ENCODE measurements around the gene HLA-DQA1. TPM values are rescaled to one million over a fixed set of nuclear protein-coding genes. Genes with fewer than 3 reads are reported as not detected.
A peak's percentile ranks its signal among the peaks of the same experiment; 100 is the strongest.
"Not testable (repeated sequence)": the region's sequence is repeated elsewhere in the genome, so short reads cannot be mapped to it uniquely, and the experiment has no call there.

The HLA-DQA1 gene
- total RNA-seq, 2 experiments from 2014 or later: 74.4 to 143 TPM

DNA sequence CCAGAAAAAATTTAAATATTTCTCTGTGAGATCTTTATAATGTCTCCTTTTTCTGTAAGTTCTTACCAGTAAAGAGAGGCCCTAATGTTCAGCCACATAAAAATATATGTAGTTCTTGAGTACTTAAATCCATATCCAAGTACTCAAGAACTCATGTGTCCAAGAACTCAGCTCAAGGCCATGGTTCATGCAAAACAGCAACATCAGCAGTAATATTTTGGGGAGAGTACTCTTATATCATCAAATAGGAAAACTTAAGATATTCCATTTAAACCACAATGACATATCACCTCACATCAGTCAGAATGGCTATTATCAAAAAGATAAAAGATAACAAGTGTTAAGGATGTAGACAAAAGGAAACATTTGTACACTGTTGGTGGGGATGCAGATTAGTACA lies 32.7 kb downstream of the HLA-DQA1 start:
- peaks cover 10% of the 10 kb centered on the region for H3K9me3 Mint-ChIP-seq (ENCODE audit: low read depth)
- peaks cover 39% of the 10 kb centered on the region for H3K36me3 Mint-ChIP-seq
- H3K4me1 Mint-ChIP-seq: peaks cover 38% of the 10 kb centered on the region

DNA sequence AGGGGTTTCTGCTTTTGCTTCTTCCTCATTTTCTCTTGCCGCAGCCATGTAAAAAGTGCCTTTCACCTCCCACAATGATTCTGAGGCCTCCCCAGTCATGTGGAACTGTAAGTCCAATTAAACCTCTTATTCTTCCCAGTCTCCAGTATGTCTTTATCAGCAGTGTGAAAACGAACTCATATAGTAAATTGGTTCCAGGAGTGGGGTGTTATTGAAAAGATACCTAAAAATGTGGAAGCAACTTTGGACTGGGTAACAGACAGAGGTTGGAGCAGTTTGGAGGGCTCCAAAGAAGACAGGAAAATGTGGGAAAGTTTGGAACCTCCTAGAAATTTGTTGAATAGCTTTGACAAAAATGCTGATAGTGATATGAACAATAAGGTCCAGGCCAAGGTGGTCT lies 34.7 kb downstream of the HLA-DQA1 start:
- not testable (repeated sequence) for DNase-seq, H3K27ac Mint-ChIP-seq, ATAC-seq, H3K4me3 Mint-ChIP-seq
- peaks cover 20% of the 10 kb centered on the region for H3K4me1 Mint-ChIP-seq
- peaks cover 32% of the 10 kb centered on the region for H3K36me3 Mint-ChIP-seq
- H3K9me3 Mint-ChIP-seq (ENCODE audit: low read depth): peaks cover 12% of the 10 kb centered on the region
- peaks cover 27% of the 10 kb centered on the region for H3K27me3 Mint-ChIP-seq
- CTCF ChIA-PET: interaction anchor here (1.2 kb wide), 1 partner anchor 114 kb away, joined by 4 read pairs; no protein-coding TSS in a partner anchor

More for the DNA sequence above, 32.7 kb downstream of the HLA-DQA1 start:
- no peak overlapping the region for H3K27ac Mint-ChIP-seq
- DNase-seq: no peak
- H3K4me3 Mint-ChIP-seq: no peak overlapping the region
- no peak for ATAC-seq
- CTCF ChIA-PET: no interaction called here
- peaks cover 21% of the 10 kb centered on the region for H3K27me3 Mint-ChIP-seq

DNA sequence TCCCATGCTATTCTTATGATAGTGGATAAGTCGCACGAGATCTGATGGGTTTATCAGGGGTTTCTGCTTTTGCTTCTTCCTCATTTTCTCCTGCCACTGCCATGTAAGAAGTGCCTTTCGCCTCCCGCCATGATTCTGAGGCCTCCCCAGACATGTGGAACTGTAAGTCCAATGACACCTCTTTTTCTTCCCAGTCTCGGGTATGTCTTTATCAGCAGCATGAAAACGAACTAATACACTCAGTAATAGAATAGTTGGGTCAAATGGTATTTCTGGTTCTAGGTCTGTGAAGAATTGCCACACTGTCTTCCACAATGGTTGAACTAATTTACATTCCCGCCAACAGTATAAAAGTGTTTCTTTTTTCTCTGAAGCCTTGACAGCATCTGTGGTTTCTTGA lies 36.9 kb downstream of the HLA-DQA1 start:
- H3K9me3 Mint-ChIP-seq (ENCODE audit: low read depth): peaks cover 22% of the 10 kb centered on the region
- H3K4me1 Mint-ChIP-seq, CTCF ChIA-PET, ATAC-seq, DNase-seq, H3K27ac Mint-ChIP-seq, H3K4me3 Mint-ChIP-seq: not testable (repeated sequence)
- peaks cover 45% of the 10 kb centered on the region for H3K27me3 Mint-ChIP-seq
- H3K36me3 Mint-ChIP-seq: peaks cover 39% of the 10 kb centered on the region

DNA sequence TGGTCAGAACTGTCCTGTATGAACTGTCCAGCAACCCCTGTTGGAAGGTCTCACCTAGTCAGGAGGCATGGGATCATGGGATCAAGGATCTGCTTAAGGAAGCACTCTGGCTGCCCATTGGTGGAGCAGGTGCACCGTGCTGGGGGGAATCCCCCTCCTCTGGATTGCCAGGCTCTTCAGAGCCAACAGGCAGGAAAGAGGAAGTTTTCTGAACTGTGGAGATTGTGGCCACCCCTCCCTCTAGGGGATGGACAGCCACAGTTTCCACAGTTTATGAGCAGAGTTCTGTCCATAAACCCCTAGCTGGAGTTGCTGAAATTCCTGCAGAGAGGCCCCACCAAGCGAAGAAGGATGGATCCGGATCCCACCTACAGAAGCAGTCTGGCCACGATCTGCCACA lies 42.3 kb downstream of the HLA-DQA1 start:
- peaks cover 71% of the 10 kb centered on the region for H3K27me3 Mint-ChIP-seq
- peaks cover 5% of the 10 kb centered on the region for H3K4me1 Mint-ChIP-seq
- peaks cover 12% of the 10 kb centered on the region for H3K9me3 Mint-ChIP-seq (ENCODE audit: low read depth)
- no peak overlapping the region for H3K4me3 Mint-ChIP-seq
- CTCF ChIA-PET: no interaction called here
- no peak for ATAC-seq
- H3K36me3 Mint-ChIP-seq: peaks cover 20% of the 10 kb centered on the region
- DNase-seq: no peak
- H3K27ac Mint-ChIP-seq: no peak overlapping the region

DNA sequence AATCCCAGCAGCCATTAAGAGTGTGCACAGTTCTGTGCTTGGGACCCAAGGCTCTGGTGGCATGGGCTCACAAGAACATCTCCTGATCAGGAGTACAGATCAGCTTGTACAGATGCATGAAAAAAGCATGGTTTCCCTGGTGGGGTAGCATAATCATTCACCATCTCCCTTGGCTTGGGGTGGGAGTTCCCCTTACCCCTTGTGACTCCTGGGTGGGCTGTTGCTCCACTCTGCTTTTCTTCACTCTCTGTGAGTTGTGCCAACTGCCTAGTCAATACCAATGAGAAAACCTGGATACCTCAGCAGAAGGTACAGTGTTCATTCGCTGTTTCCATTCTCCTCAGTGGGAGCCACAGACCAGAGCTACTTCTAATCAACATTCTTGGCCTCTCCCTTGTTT lies 42.8 kb downstream of the HLA-DQA1 start:
- CTCF ChIA-PET: no interaction called here
- DNase-seq (no peak), ATAC-seq (no peak)
- Mint-ChIP-seq H3K4me3 (no peak overlapping the region), H3K27ac (no peak overlapping the region), H3K27me3 (peaks cover 68% of the 10 kb centered on the region), H3K9me3 (ENCODE audit: low read depth) (peaks cover 12% of the 10 kb centered on the region), H3K4me1 (peaks cover 10% of the 10 kb centered on the region), H3K36me3 (peaks cover 18% of the 10 kb centered on the region)

DNA sequence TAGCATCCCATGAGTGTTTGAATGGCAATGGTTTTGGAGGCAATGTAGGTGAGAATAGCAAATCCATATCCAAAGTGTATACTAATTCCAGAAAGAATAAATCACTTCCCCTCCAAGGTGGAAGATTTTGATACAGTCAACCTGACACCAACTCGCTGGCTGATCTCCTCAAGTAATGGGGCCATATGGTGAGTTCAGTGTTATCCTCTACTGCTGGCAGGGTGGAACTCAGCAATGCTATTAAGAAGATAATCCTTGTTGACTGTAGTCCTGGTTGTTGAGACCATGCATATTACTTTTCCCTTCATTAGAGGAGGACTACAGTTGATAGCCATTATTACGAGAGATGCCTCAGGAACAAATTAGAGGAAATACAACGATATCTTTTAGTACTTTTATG lies 47.0 kb downstream of the HLA-DQA1 start:
- no peaks in the 10 kb centered on the region for H3K9me3 Mint-ChIP-seq (ENCODE audit: low read depth)
- H3K4me1 Mint-ChIP-seq: peaks cover 31% of the 10 kb centered on the region
- H3K27ac Mint-ChIP-seq: no peak overlapping the region
- ATAC-seq (no peak), DNase-seq (no peak)
- H3K36me3 Mint-ChIP-seq: peaks cover 15% of the 10 kb centered on the region
- H3K27me3 Mint-ChIP-seq: peaks cover 47% of the 10 kb centered on the region
- CTCF ChIA-PET: no interaction called here
- H3K4me3 Mint-ChIP-seq: no peak overlapping the region

DNA sequence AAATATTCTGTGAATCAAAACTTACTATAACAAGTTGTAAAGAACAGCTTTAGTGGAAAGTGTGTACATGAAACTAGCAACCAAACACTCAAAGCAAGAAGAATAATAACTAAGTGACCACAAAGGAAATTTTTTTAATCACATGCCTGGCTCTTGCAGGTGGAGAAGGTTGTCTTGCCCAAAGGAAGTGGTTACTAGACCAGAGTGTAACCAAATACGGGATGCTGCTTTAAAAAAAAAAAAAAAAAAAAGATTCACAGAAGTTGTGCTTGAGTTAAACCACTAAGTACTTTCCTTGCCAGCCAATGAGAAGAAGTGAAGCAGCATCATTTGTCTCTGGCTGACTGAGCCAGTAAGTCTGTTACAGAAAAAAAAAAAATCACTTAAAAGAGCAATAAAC lies 48.4 kb downstream of the HLA-DQA1 start:
- peak; percentile 77 for DNase-seq
- Mint-ChIP-seq H3K4me3 (peak overlapping the region; percentile 31), H3K27ac (peak overlapping the region; percentile 81), H3K27me3 (peaks cover 42% of the 10 kb centered on the region), H3K9me3 (ENCODE audit: low read depth) (no peaks in the 10 kb centered on the region), H3K4me1 (peaks cover 41% of the 10 kb centered on the region), H3K36me3 (peaks cover 15% of the 10 kb centered on the region)
- CTCF ChIA-PET: interaction anchor here (1.2 to 1.7 kb wide), 3 partner anchors 76 to 271 kb away, joined by 3 to 5 read pairs (median 3); no protein-coding TSS in a partner anchor
- peak; percentile 92 for ATAC-seq

DNA sequence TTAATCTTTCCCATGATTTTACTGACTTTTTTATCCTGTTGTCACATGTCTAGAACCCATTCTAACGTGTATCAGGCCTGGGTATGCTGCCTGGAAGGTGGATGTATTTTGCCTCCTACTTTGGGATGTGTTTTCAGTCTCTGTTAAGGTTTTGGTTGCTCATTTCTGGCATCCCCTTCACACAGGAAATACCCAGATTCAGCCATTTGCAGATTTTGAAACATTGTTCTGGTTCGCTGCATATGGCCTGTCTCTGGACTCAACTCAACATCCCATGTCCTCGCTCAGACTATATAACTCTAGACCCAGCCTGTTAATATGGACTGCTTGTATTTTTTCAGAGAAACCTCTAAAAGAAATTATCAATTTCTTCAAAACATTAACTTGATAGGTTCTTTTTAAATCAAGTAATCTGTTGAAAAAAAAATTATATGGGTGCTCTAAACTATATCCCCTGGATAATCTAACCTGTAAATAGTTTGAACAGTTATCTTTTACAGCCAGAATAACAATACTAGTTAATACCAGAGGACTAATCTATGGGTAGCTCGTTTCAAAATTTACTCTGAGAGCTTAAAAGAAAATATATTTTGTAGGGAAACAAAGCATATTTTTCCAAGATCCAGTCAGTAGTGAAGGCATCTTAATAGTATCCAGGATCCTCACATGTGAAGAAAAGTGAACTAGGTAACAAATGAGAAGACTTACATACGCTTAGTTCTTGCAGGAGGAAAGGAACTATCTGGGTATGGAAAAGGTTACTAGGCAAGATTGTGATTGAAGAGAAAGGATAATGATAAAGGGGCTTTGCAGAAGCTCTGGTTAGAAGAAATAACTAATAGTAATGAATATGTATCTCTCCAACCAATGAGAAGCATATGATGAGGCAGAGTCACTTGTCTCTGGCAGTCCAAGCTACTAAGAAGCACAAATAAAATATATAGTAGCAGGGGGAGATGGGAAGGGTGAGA lies 52.6 kb downstream of the HLA-DQA1 start:
- Mint-ChIP-seq H3K36me3 (peaks cover 4% of the 10 kb centered on the region), H3K27me3 (peaks cover 44% of the 10 kb centered on the region), H3K9me3 (ENCODE audit: low read depth) (no peaks in the 10 kb centered on the region), H3K27ac (peak overlapping the region; percentile 52), H3K4me3 (no peak overlapping the region), H3K4me1 (peaks cover 36% of the 10 kb centered on the region)
- DNase-seq: no peak
- CTCF ChIA-PET: interaction anchor here (1.1 to 4.1 kb wide), 7 partner anchors 11 to 275 kb away, joined by 3 to 46 read pairs (median 9); no protein-coding TSS in a partner anchor
- no peak for ATAC-seq

DNA sequence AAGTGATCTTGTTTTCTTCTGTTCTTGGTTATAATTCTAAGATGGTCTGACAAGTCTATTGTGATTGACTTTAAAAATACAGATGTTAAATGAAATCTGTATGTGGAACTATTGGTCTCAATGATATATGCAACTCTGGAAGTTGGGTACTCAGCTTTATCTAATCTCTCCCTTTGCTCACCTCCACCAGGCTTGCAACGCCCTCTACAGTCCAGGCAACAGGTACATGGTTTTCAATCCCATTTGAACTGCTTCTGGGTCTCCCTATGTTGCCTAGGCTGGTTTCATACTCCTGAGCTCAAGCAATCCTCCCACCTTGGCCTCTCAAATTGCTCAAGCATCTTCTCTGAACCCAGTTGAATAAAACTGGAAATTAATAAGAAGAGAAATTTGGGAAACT lies 54.8 kb downstream of the HLA-DQA1 start:
- Mint-ChIP-seq H3K36me3 (no peaks in the 10 kb centered on the region), H3K27me3 (peaks cover 55% of the 10 kb centered on the region), H3K4me1 (peaks cover 18% of the 10 kb centered on the region), H3K9me3 (ENCODE audit: low read depth) (no peaks in the 10 kb centered on the region), H3K27ac (no peak overlapping the region), H3K4me3 (no peak overlapping the region)
- CTCF ChIA-PET: interaction anchor here (0.8 to 4.1 kb wide), 28 partner anchors 9 to 446 kb away, joined by 3 to 46 read pairs (median 6); partner anchors contain the start of genes HLA-DQB1, HLA-DRA, TAP1 and TAP2
- DNase-seq (peak; percentile 85), ATAC-seq (peak; percentile 90)

Other genes with a start within 250 kb of the HLA-DQA1 start
- gene BTNL2, start 230.2 kb upstream of the HLA-DQA1 start, total RNA-seq: not detected
- gene HLA-DRA, start 197.5 kb upstream of the HLA-DQA1 start, total RNA-seq: 100 to 1,000 TPM; 311 to 313 TPM
- gene HLA-DRB5, start 107.1 kb upstream of the HLA-DQA1 start, total RNA-seq: 1 to 10 TPM; 2.9 to 5.3 TPM
- 100 to 1,000 TPM; 189 to 228 TPM for gene HLA-DRB1, start 47.6 kb upstream of the HLA-DQA1 start, total RNA-seq
- gene HLA-DQB1, start 29.3 kb downstream of the HLA-DQA1 start, total RNA-seq: 10 to 100 TPM; 72.9 to 89.8 TPM
- 10 to 100 TPM in 1 of 2 experiments, 1 to 10 TPM in 1; 4.9 to 11.6 TPM for gene HLA-DQA2, start 104.0 kb downstream of the HLA-DQA1 start, total RNA-seq
- 1 to 10 TPM; 2.9 to 4.2 TPM for gene HLA-DQB2, start 126.1 kb downstream of the HLA-DQA1 start, total RNA-seq
- 1 to 10 TPM; 2.7 to 3.9 TPM for gene HLA-DOB, start 179.6 kb downstream of the HLA-DQA1 start, total RNA-seq
- 100 to 1,000 TPM; 242 to 258 TPM for gene TAP2, start 201.3 kb downstream of the HLA-DQA1 start, total RNA-seq
- 100 to 1,000 TPM; 461 to 464 TPM for gene PSMB8, start 206.6 kb downstream of the HLA-DQA1 start, total RNA-seq
- gene TAP1, start 216.3 kb downstream of the HLA-DQA1 start, total RNA-seq: 100 to 1,000 TPM; 407 to 417 TPM
- gene PSMB9, start 216.8 kb downstream of the HLA-DQA1 start, total RNA-seq: 100 to 1,000 TPM; 402 to 473 TPM

Measured in activated CD8-positive, alpha-beta memory T cell treated with anti-CD3 and anti-CD28 coated beads, Interleukin-2, amount 10 ng/mL, durations not matched to agents 7 days and 5 days (primary cell).